Measurements from ENCODE around the gene OGFRL1.

DNA sequence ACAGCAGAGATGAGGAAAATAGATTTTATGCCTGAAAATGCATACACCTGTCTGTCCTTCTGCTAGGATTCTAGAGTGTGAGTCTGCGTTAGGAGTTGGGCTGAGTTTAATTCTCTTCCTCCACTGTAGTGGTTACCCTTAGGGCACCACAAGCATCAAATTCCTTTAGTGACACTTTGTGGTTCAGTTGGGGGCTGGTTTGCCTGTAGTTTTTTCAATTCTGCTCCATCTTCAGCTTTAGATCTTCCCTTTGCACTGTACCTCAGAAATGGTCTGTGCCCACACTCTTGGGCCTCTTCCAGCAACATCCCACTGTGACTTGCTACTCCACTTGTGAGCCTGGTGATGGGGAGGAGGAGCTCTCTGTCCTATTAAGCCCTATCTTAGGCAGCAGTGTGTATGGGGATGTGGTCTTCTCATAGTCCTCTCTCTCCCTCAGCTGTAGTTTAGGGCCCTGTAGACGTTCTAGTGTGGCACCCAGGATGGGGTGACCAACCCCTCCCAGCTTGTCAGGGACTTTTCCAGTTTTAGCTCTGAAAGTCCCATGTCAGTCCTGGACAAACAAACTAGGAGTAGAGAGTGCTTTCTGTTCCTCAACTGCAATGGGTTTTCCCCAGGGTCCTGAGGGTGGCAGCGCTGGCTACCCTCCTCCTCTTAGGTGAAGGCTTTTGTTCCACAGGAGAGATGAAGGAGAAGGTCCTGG is 19.7 kb upstream of the OGFRL1 start:
- TF ChIP-seq CTCF (IDR thresholded peaks at IDR 0.05) (no peak), POLR2AphosphoS5 (IDR thresholded peaks at IDR 0.05) (no peak), POLR2A (IDR thresholded peaks at IDR 0.05) (no peak)
